OCI-LY3 (cell line): ENCODE results near the gene RIN1.
"Not testable (repeated sequence)": the region's sequence is repeated elsewhere in the genome, so short reads cannot be mapped to it uniquely, and the experiment has no call there.

Source experiments
- H2AFZ ChIP-seq: fragments of 200-600, 300-600 bp; shearing (Covaris generic); 2 replicates; pipeline ENCODE4 v1.6.0; 2014; ENCODE audit warnings: antibody characterized with exemption, low read depth, low read length
- H3K27ac ChIP-seq: fragments of 200-600, 300-600 bp; sonication (generic); 2 replicates; pipeline ENCODE4 v1.5.1; 2014; ENCODE audit warnings: mild to moderate bottlenecking, low read length, moderate library complexity, mixed read lengths
- H3K27me3 ChIP-seq: fragments of 200-600, 300-600 bp; sonication (generic); 2 replicates; pipeline ENCODE4 v1.6.1; 2014; ENCODE audit warnings: low read depth, low read length, mixed read lengths
- H3K36me3 ChIP-seq: fragments of 200-600, 300-600 bp; sonication (generic); replicated peaks from 2 replicates; pipeline ENCODE3; 2014; ENCODE audit warnings: low read depth, low read length, mixed read lengths
- H3K4me1 ChIP-seq: fragments of 300-600, 200-600 bp; sonication (generic); 2 replicates; pipeline ENCODE4 v1.6.1; 2014; ENCODE audit warnings: low read length, mixed read lengths
- H3K4me2 ChIP-seq: fragments of 200-600, 300-600 bp; sonication (generic); 2 replicates; pipeline ENCODE4 v1.6.1; 2014; ENCODE audit warnings: low read length, mixed read lengths
- H3K4me3 ChIP-seq: fragments of 300-600, 200-600 bp; sonication (generic); 2 replicates; pipeline ENCODE4 v1.5.1; 2014; ENCODE audit warnings: antibody characterized with exemption, mild to moderate bottlenecking, low read length, moderate library complexity
- H3K79me2 ChIP-seq: fragments of 300-600, 200-600 bp; shearing (Covaris generic); 2 replicates; pipeline ENCODE4 v1.6.1; 2014; ENCODE audit warnings: mild to moderate bottlenecking, low read length, mixed read lengths
- H3K9ac ChIP-seq: fragments of 300-600, 200-600 bp; shearing (Covaris generic); 2 replicates; pipeline ENCODE4 v1.6.0; 2014; ENCODE audit warnings: mild to moderate bottlenecking, low read length, moderate library complexity
- H3K9me3 ChIP-seq: fragments of 200-600, 300-600 bp; shearing (Covaris generic); 2 replicates; pipeline ENCODE4 v1.6.1; 2014; ENCODE audit warnings: low read length, mixed read lengths; ENCODE audit not compliant: insufficient read depth
- H4K20me1 ChIP-seq: fragments of 200-600, 300-600 bp; sonication (generic); 2 replicates; pipeline ENCODE4 v1.6.1; 2016; ENCODE audit warnings: low read length, mixed read lengths; ENCODE audit not compliant: insufficient read depth
- CTCF ChIP-seq: fragments of 200-600, 300-600 bp; sonication (generic); IDR thresholded peaks from 2 replicates; pipeline ENCODE4 v1.5.1; 2014; ENCODE audit warnings: antibody characterized with exemption, low read length, low read depth
- EZH2phosphoT487 ChIP-seq: fragments of 200-600 bp; shearing (Covaris generic); IDR thresholded peaks from 2 replicates; pipeline ENCODE4 v1.6.1; 2018; ENCODE audit warnings: antibody characterized with exemption, mixed run types, low read depth

The RIN1 gene

GRCh38 chr11:66361502-66361941 lies 25.3 kb upstream of the RIN1 start:
- no peak overlapping the region for H2AFZ ChIP-seq
- no peaks in the 10 kb centered on the region for H3K9me3 ChIP-seq
- no peak for TF ChIP-seq EZH2phosphoT487
- no peak for TF ChIP-seq CTCF
- no peaks in the 10 kb centered on the region for H3K4me1 ChIP-seq
- no peaks in the 10 kb centered on the region for H3K27me3 ChIP-seq
- H3K4me2 ChIP-seq, result no peak overlapping the region
- no peaks in the 10 kb centered on the region for H3K79me2 ChIP-seq
- no peaks in the 10 kb centered on the region for H3K36me3 ChIP-seq
- H3K9ac ChIP-seq, result no peak overlapping the region
- H3K27ac ChIP-seq, result no peak overlapping the region
- H3K4me3 ChIP-seq, result no peak overlapping the region
- H4K20me1 ChIP-seq, result no peaks in the 10 kb centered on the region

- Histone ChIP-seq H3K4me2 (no peak overlapping the region), H3K79me2 (no peaks in the 10 kb centered on the region), H3K27ac (no peak overlapping the region), H3K4me3 (no peak overlapping the region), H3K27me3 (no peaks in the 10 kb centered on the region), H2AFZ (no peak overlapping the region), H4K20me1 (no peaks in the 10 kb centered on the region), H3K36me3 (no peaks in the 10 kb centered on the region), H3K9me3 (no peaks in the 10 kb centered on the region), H3K9ac (no peak overlapping the region), H3K4me1 (no peaks in the 10 kb centered on the region)
- no peak for TF ChIP-seq EZH2phosphoT487
- TF ChIP-seq CTCF, result no peak
Observed at GRCh38 chr11:66360406-66361073, 24.3 kb upstream of the RIN1 start.

- no peak overlapping the region for H2AFZ ChIP-seq
- no peaks in the 10 kb centered on the region for H3K9me3 ChIP-seq
- no peak overlapping the region for H3K27ac ChIP-seq
- no peak overlapping the region for H3K4me3 ChIP-seq
- no peaks in the 10 kb centered on the region for H3K36me3 ChIP-seq
- TF ChIP-seq EZH2phosphoT487 (no peak), CTCF (no peak)
- H3K4me1 ChIP-seq, result no peaks in the 10 kb centered on the region
- H3K9ac ChIP-seq, result no peak overlapping the region
- no peaks in the 10 kb centered on the region for H3K79me2 ChIP-seq
- no peak overlapping the region for H3K4me2 ChIP-seq
- H3K27me3 ChIP-seq, result no peaks in the 10 kb centered on the region
- H4K20me1 ChIP-seq, result no peaks in the 10 kb centered on the region
Observed at GRCh38 chr11:66359662-66360087, 23.4 kb upstream of the RIN1 start.

- not testable (repeated sequence) for H3K79me2 ChIP-seq, H4K20me1 ChIP-seq, H3K9ac ChIP-seq, H3K4me2 ChIP-seq, H2AFZ ChIP-seq, H3K36me3 ChIP-seq, H3K27ac ChIP-seq, H3K4me3 ChIP-seq, H3K27me3 ChIP-seq, H3K9me3 ChIP-seq
- H3K4me1 ChIP-seq, result peaks cover 16% of the 10 kb centered on the region
Observed at GRCh38 chr11:66350560-66351235, 14.5 kb upstream of the RIN1 start.
